OCI-LY7 (cell line): ENCODE results near the gene FIGN. TPM values are rescaled to one million over a fixed set of nuclear protein-coding genes. Genes with fewer than 3 reads are reported as not detected.

Experiments
- BruUV-seq: library from RNA; stranded (reverse); fragments of 400-500 nt; replicated peaks from 2 replicates; lab custom pipeline; 2021; lab: Mats Ljungman, UMichigan
- CTCF ChIA-PET: fragments of 300-600 bp; sonication (Branson Sonifier 250); formaldehyde crosslinking; loops from one replicate; lab custom pipeline; 2022; ENCODE audit warnings: antibody characterized with exemption; ENCODE audit not compliant: unreplicated experiment; lab: Charles Lee
- POLR2A ChIA-PET: fragments of 300-600 bp; sonication (Branson Sonifier 250); formaldehyde crosslinking; loops from one replicate; lab custom pipeline; 2022; ENCODE audit warnings: antibody characterized with exemption; lab: Charles Lee
- DNase-seq: peaks from one replicate; pipeline ENCODE4 v3.0.0-alpha.2; 2015; ENCODE audit warnings: low spot score
- H2AFZ ChIP-seq: fragments of 200-600 bp; sonication (generic), shearing (Covaris generic); 2 replicates; pipeline ENCODE4 v1.6.1; 2014; ENCODE audit warnings: mild to moderate bottlenecking, antibody characterized with exemption, low read length, moderate library complexity
- H3K27ac ChIP-seq: fragments of 200-600 bp; sonication (generic); 2 replicates; pipeline ENCODE4 v1.5.1; 2014; ENCODE audit warnings: mixed run types, low read depth, mild to moderate bottlenecking, moderate library complexity, low read length, inconsistent platforms; ENCODE audit not compliant: poor library complexity, severe bottlenecking
- H3K36me3 ChIP-seq: fragments of 200-600 bp; sonication (generic); 2 replicates; pipeline ENCODE4 v1.6.1; 2014; ENCODE audit warnings: mild to moderate bottlenecking, antibody characterized with exemption, low read length, moderate library complexity, mixed read lengths; ENCODE audit not compliant: insufficient read depth
- H3K4me1 ChIP-seq: fragments of 200-600 bp; sonication (generic); 2 replicates; pipeline ENCODE4 v1.5.1; 2014; ENCODE audit warnings: mild to moderate bottlenecking, low read length; ENCODE audit not compliant: insufficient read depth, poor library complexity, severe bottlenecking
- H3K4me2 ChIP-seq: fragments of 200-600 bp; sonication (generic); 2 replicates; pipeline ENCODE4 v1.6.1; 2014; ENCODE audit warnings: mild to moderate bottlenecking, low read length
- H3K4me3 ChIP-seq: fragments of 200-600 bp; sonication (generic); 2 replicates; pipeline ENCODE4 v1.5.1; 2014; ENCODE audit warnings: mild to moderate bottlenecking, low read depth, low read length; ENCODE audit not compliant: poor library complexity, severe bottlenecking
- H3K79me2 ChIP-seq: fragments of 200-600 bp; sonication (generic); 2 replicates; pipeline ENCODE4 v1.6.1; 2016; ENCODE audit warnings: low read depth, mild to moderate bottlenecking, low read length, moderate library complexity, mixed read lengths; ENCODE audit not compliant: insufficient read depth
- H3K9me2 ChIP-seq: fragments of 200-600 bp; sonication (generic); 2 replicates; pipeline ENCODE4 v1.6.1; 2016; ENCODE audit warnings: mild to moderate bottlenecking, low read length, mixed read lengths; ENCODE audit not compliant: insufficient read depth
- H3K9me3 ChIP-seq: fragments of 200-600 bp; sonication (generic); 2 replicates; pipeline ENCODE4 v1.6.1; 2014; ENCODE audit warnings: mild to moderate bottlenecking, mixed run types, low read length, mixed read lengths
- H4K20me1 ChIP-seq: fragments of 200-600 bp; sonication (generic); 2 replicates; pipeline ENCODE4 v1.6.1; 2014; ENCODE audit warnings: mild to moderate bottlenecking, antibody characterized with exemption, low read length, moderate library complexity, mixed read lengths; ENCODE audit not compliant: insufficient read depth
- EZH2phosphoT487 ChIP-seq: fragments of 200-600 bp; sonication (generic); IDR thresholded peaks from 2 replicates; pipeline ENCODE4 v1.6.1; 2018; ENCODE audit warnings: low read depth, borderline replicate concordance, mild to moderate bottlenecking, mixed run types, antibody characterized with exemption, low read length, moderate library complexity, mixed read lengths
- intact Hi-C: fragments of 100-400 bp; cut with micrococcal nuclease; formaldehyde crosslinking; loops from one replicate; pipeline ENCODE4 v1.10.0; 2022; ENCODE audit not compliant: unreplicated experiment
- total RNA-seq, 2 experiments: library from RNA; depleted of rRNA in 1 of 2; stranded (reverse); fragments of >200 nt in 1 of 2; shearing (Covaris generic) in 1 of 2; gene quantifications; 2 replicates each; pipeline ENCODE4 v1.2.3, GENCODE V29; 2014 to 2022
- TF ChIP-seq, protein P1 (sequence below): fragments of 200-600 bp; sonication (generic); conservative IDR thresholded peaks from 2 replicates; pipeline ENCODE4 v1.5.1; 2014; ENCODE audit warnings: mild to moderate bottlenecking, antibody characterized with exemption, low read length, moderate library complexity, mixed read lengths

FIGN gene
- total RNA-seq, 2 experiments from 2014 or later, result not detected

DNA sequence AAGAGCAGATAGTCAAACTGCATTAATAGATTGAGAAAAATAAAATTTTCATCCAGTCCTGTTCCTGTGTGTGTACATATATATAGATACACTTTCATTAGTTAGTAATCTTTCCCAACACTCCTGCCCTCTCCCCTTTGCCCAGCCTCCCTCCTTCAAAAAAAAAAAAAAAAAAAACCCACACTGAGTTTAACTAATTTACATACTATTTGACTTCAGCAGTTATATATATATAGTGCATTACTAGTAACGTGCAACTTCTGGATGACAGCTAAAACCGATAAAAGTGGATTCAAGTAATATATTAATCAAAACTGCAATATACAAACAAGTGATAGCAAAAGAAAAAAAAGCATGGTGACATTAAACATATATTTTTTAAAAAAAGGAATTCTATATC, 1.4 kb downstream of the FIGN start:
- Histone ChIP-seq H3K9me2 (no peaks in the 10 kb centered on the region), H3K9me3 (no peaks in the 10 kb centered on the region), H3K4me3 (no peak overlapping the region), H3K4me2 (no peak overlapping the region), H4K20me1 (no peaks in the 10 kb centered on the region), H3K27ac (no peak overlapping the region), H3K4me1 (no peaks in the 10 kb centered on the region), H2AFZ (no peak overlapping the region), H3K36me3 (no peaks in the 10 kb centered on the region), H3K79me2 (no peaks in the 10 kb centered on the region)
- no TSS peak for BruUV-seq
- ChIA-PET CTCF (no interaction called here), POLR2A (interaction anchor here (0.7 kb wide), 1 partner anchor 9 kb away, joined by 3 read pairs; no protein-coding TSS in a partner anchor)
- DNase-seq, result no peak
- intact Hi-C loops, result no loop called here
- no peak for TF ChIP-seq EZH2phosphoT487
- TF ChIP-seq, protein P1, sequence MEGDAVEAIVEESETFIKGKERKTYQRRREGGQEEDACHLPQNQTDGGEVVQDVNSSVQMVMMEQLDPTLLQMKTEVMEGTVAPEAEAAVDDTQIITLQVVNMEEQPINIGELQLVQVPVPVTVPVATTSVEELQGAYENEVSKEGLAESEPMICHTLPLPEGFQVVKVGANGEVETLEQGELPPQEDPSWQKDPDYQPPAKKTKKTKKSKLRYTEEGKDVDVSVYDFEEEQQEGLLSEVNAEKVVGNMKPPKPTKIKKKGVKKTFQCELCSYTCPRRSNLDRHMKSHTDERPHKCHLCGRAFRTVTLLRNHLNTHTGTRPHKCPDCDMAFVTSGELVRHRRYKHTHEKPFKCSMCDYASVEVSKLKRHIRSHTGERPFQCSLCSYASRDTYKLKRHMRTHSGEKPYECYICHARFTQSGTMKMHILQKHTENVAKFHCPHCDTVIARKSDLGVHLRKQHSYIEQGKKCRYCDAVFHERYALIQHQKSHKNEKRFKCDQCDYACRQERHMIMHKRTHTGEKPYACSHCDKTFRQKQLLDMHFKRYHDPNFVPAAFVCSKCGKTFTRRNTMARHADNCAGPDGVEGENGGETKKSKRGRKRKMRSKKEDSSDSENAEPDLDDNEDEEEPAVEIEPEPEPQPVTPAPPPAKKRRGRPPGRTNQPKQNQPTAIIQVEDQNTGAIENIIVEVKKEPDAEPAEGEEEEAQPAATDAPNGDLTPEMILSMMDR, result no peak

DNA sequence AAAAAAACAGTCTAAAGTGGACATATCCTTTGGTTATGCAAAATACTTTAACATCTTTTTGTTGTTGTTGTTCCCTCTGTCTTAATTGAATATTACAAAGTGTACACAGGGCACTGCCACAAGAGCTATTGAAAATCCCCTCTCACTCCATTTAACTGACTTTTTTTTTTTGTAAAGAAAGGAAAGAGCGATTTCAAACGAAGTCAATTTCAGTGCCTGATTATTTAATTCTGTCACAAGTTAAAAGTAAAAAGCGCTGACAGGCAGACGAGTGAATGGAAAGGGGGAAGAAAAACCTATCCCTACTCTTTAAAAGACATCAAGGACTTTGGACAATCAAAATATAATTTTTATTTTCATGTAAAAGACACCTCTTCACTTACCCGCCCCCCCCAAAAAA, 1.9 kb downstream of the FIGN start:
- Histone ChIP-seq H3K4me2 (no peak overlapping the region), H3K9me2 (no peaks in the 10 kb centered on the region), H3K79me2 (no peaks in the 10 kb centered on the region), H3K4me3 (no peak overlapping the region), H3K27ac (no peak overlapping the region), H2AFZ (no peak overlapping the region), H3K9me3 (no peaks in the 10 kb centered on the region), H3K36me3 (no peaks in the 10 kb centered on the region), H4K20me1 (no peaks in the 10 kb centered on the region), H3K4me1 (no peaks in the 10 kb centered on the region)
- CTCF ChIA-PET, result no interaction called here
- intact Hi-C loops, result no loop called here
- POLR2A ChIA-PET, result interaction anchor here (0.7 kb wide), 1 partner anchor 10 kb away, joined by 3 read pairs; no protein-coding TSS in a partner anchor
- no peak for DNase-seq
- BruUV-seq, result no TSS peak
- TF ChIP-seq EZH2phosphoT487, result no peak
- TF ChIP-seq, protein P1, result no peak

DNA sequence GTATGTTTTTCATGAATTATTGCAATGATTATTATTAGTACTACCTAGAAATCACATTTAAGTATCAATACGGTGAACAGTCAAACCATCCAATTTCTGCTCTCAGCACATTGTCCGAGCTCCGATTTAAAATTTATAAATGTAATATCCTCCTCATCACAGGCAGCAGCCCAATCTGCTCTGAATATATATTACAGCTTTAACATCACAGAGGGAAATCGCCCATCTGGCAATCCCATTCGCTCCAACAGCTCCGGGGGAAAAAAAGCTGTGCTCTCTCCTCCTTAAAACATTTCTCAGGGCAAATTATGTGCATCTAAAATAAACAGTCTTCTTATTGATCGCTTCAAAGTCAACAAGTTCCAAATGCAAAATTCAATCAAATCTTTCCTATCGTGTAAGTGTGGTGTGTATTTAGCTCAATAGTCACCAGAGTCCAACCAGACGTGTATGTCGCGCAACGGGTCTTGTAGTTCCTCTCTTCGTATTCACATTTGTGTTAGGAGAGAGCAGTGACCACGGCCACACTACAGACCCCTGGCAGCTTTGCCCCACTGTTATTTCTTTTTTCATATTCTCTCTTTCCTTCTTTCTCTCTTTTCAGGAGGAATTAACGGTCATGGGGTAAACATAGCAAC, 2.4 kb downstream of the FIGN start:
- Histone ChIP-seq H3K4me2 (no peak overlapping the region), H3K9me2 (no peaks in the 10 kb centered on the region), H3K4me3 (no peak overlapping the region), H2AFZ (no peak overlapping the region), H3K36me3 (no peaks in the 10 kb centered on the region), H3K9me3 (no peaks in the 10 kb centered on the region), H3K79me2 (no peaks in the 10 kb centered on the region), H4K20me1 (no peaks in the 10 kb centered on the region), H3K27ac (no peak overlapping the region), H3K4me1 (no peaks in the 10 kb centered on the region)
- no peak for DNase-seq
- ChIA-PET POLR2A (interaction anchor here (0.7 to 0.9 kb wide), 2 partner anchors 10 to 11 kb away, joined by 3 read pairs; no protein-coding TSS in a partner anchor), CTCF (no interaction called here)
- BruUV-seq, result no TSS peak
- intact Hi-C loops, result no loop called here
- TF ChIP-seq, protein P1, result no peak
- TF ChIP-seq EZH2phosphoT487, result no peak
